Mesenteric fat pad (tissue), 1 donor: ENCODE data around the gene GOLGA8N. TPM values are rescaled to one million over a fixed set of nuclear protein-coding genes. Genes with fewer than 3 reads are reported as not detected.
"Not testable (repeated sequence)": the region's sequence is repeated elsewhere in the genome, so short reads cannot be mapped to it uniquely, and the experiment has no call there.

Source experiments
- DNase-seq: peaks from one replicate; pipeline ENCODE4 v3.0.0-alpha.2; 2020; ENCODE audit warnings: low spot score
- long read RNA-seq: library from polyadenylated mRNA; unstranded; transcript quantifications from one replicate; pipeline ENCODE4 v2.0.0, GENCODE V29; 2020
- total RNA-seq: library from RNA; stranded (reverse); fragmentation: NEBNext Ultra II Directional; extraction: Animal tissue kit (Norgen Biotek cat#: 25700); gene quantifications from one replicate; pipeline ENCODE4 v1.2.1, GENCODE V29; 2021
- donor health status: DM: yes; HTN: yes; CAD: no.

Gene GOLGA8N
- total RNA-seq, result 6.9 TPM
- long read RNA-seq, result 0 reads

- DNase-seq, result not testable (repeated sequence)
Measured at GRCh38 chr15:32593151-32593550, at the start of gene GOLGA8N. GOLGA8N (plus strand) TSS chr15:32593456.

- not testable (repeated sequence) for DNase-seq
Measured at GRCh38 chr15:32543456-32543855, 49.8 kb upstream of the GOLGA8N start.

- not testable (repeated sequence) for DNase-seq
Measured at GRCh38 chr15:32545129-32545528, 48.1 kb upstream of the GOLGA8N start.

GRCh38 chr15:32554587-32554986 is 38.7 kb upstream of the GOLGA8N start:
- DNase-seq, result not testable (repeated sequence)

- not testable (repeated sequence) for DNase-seq
Measured at GRCh38 chr15:32562198-32562597, 31.1 kb upstream of the GOLGA8N start.

GRCh38 chr15:32568988-32569387 is 24.3 kb upstream of the GOLGA8N start:
- not testable (repeated sequence) for DNase-seq

- DNase-seq, result not testable (repeated sequence)
Measured at GRCh38 chr15:32578482-32578881, 14.8 kb upstream of the GOLGA8N start.

- DNase-seq, result not testable (repeated sequence)
Measured at GRCh38 chr15:32585844-32586243, 7.4 kb upstream of the GOLGA8N start.

GRCh38 chr15:32609518-32609917 is 16.3 kb downstream of the GOLGA8N start:
- not testable (repeated sequence) for DNase-seq

- not testable (repeated sequence) for DNase-seq
Measured at GRCh38 chr15:32610719-32611118, 17.5 kb downstream of the GOLGA8N start.

- DNase-seq, result not testable (repeated sequence)
Measured at GRCh38 chr15:32614712-32615050, 21.4 kb downstream of the GOLGA8N start.

GRCh38 chr15:32615051-32615870 is 22.0 kb downstream of the GOLGA8N start, which contains the start of gene ARHGAP11A:
ARHGAP11A (plus strand) TSS chr15:32615504; CDS start chr15:32616212, 708 bp downstream.
- not testable (repeated sequence) for DNase-seq

- DNase-seq, result not testable (repeated sequence)
Measured at GRCh38 chr15:32615871-32616426, 22.7 kb downstream of the GOLGA8N start.

GRCh38 chr15:32636410-32636809 is 43.2 kb downstream of the GOLGA8N start:
- no peak for DNase-seq

GRCh38 chr15:32636908-32637567 is 43.8 kb downstream of the GOLGA8N start:
- no peak for DNase-seq

GRCh38 chr15:32637704-32638103 is 44.4 kb downstream of the GOLGA8N start:
- no peak for DNase-seq

- no peak for DNase-seq
Measured at GRCh38 chr15:32641517-32642059, 48.3 kb downstream of the GOLGA8N start, which contains the start of gene SCG5. SCG5 (plus strand) TSS chr15:32641710; CDS start chr15:32643593, 1,883 bp downstream.

- no peak for DNase-seq
Measured at GRCh38 chr15:32642667-32643435, 49.6 kb downstream of the GOLGA8N start.

- DNase-seq, result no peak
Measured at GRCh38 chr15:32643907-32644445, 50.7 kb downstream of the GOLGA8N start.

- no peak for DNase-seq
Measured at GRCh38 chr15:32646291-32646690, 53.0 kb downstream of the GOLGA8N start.
